ENCODE results near the gene RSPH1. TPM values are rescaled to one million over a fixed set of nuclear protein-coding genes. Genes with fewer than 3 reads are reported as not detected.

Gene RSPH1
- total RNA-seq, 2 experiments from 2014 or later: not detected

- CTCF ChIA-PET: interaction anchor here (1.0 to 1.3 kb wide), 3 partner anchors 13 to 99 kb away, joined by 3 to 4 read pairs (median 3); no protein-coding TSS in a partner anchor
- DNase-seq (no peak), ATAC-seq (no peak)
- intact Hi-C loops (cut with micrococcal nuclease): no loop called here
- Mint-ChIP-seq H3K4me3 (no peak overlapping the region), H3K36me3 (ENCODE audit: low read depth) (no peaks in the 10 kb centered on the region), H3K9me3 (no peaks in the 10 kb centered on the region), H3K27ac (no peak overlapping the region), H3K27me3 (no peaks in the 10 kb centered on the region), H3K4me1 (ENCODE audit: low read depth) (peaks cover 12% of the 10 kb centered on the region)
- POLR2A ChIA-PET: no interaction called here
- TF ChIP-seq, protein P1, sequence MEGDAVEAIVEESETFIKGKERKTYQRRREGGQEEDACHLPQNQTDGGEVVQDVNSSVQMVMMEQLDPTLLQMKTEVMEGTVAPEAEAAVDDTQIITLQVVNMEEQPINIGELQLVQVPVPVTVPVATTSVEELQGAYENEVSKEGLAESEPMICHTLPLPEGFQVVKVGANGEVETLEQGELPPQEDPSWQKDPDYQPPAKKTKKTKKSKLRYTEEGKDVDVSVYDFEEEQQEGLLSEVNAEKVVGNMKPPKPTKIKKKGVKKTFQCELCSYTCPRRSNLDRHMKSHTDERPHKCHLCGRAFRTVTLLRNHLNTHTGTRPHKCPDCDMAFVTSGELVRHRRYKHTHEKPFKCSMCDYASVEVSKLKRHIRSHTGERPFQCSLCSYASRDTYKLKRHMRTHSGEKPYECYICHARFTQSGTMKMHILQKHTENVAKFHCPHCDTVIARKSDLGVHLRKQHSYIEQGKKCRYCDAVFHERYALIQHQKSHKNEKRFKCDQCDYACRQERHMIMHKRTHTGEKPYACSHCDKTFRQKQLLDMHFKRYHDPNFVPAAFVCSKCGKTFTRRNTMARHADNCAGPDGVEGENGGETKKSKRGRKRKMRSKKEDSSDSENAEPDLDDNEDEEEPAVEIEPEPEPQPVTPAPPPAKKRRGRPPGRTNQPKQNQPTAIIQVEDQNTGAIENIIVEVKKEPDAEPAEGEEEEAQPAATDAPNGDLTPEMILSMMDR (IDR thresholded peaks at IDR 0.05): no peak
These were observed 2.6 kb downstream of the RSPH1 start for GRCh38 chr21:42493109-42494060.

GRCh38 chr21:42492201-42492600, 3.8 kb downstream of the RSPH1 start:
- DNase-seq (no peak), ATAC-seq (no peak)
- H3K27me3 Mint-ChIP-seq: peaks cover 3% of the 10 kb centered on the region
- no peak overlapping the region for H3K4me3 Mint-ChIP-seq
- H3K9me3 Mint-ChIP-seq: no peaks in the 10 kb centered on the region
- H3K4me1 Mint-ChIP-seq (ENCODE audit: low read depth): peaks cover 12% of the 10 kb centered on the region
- TF ChIP-seq, protein P1 (IDR thresholded peaks at IDR 0.05): no peak
- POLR2A ChIA-PET: no interaction called here
- no peak overlapping the region for H3K27ac Mint-ChIP-seq
- CTCF ChIA-PET: interaction anchor here (1.0 kb wide), 2 partner anchors 14 to 22 kb away, joined by 3 to 4 read pairs; no protein-coding TSS in a partner anchor
- intact Hi-C loops (cut with micrococcal nuclease): no loop called here
- no peaks in the 10 kb centered on the region for H3K36me3 Mint-ChIP-seq (ENCODE audit: low read depth)

DNA sequence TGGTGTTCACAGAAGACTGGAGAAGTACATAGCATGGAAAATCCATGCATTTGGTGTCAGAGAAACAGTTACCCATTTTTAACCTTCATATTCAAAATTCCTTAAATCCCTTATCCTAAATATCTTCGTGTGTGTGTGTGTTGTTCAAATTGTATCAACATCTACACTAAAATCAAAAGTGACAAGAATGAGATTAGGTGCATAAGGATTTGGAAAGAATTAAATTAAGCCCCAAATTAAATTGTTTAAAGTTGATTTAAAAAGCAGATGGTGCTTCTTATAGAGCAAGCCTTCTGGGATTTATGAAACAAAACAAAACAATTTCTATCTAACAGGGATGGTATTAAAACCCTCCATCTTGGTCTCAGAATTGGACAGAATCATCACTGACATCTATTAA, 4.7 kb downstream of the RSPH1 start:
- ATAC-seq: no peak

GRCh38 chr21:42490720-42491119, 5.3 kb downstream of the RSPH1 start:
- peaks cover 6% of the 10 kb centered on the region for H3K27me3 Mint-ChIP-seq
- H3K4me1 Mint-ChIP-seq (ENCODE audit: low read depth): peaks cover 3% of the 10 kb centered on the region
- intact Hi-C loops (cut with micrococcal nuclease): no loop called here
- no peaks in the 10 kb centered on the region for H3K9me3 Mint-ChIP-seq
- H3K27ac Mint-ChIP-seq: no peak overlapping the region
- TF ChIP-seq, protein P1 (IDR thresholded peaks at IDR 0.05): no peak
- DNase-seq (no peak), ATAC-seq (no peak)
- ChIA-PET POLR2A (interaction anchor here (1.5 kb wide), 1 partner anchor 32 kb away, joined by 3 read pairs; no protein-coding TSS in a partner anchor), CTCF (interaction anchor here (1.1 kb wide), 1 partner anchor 154 kb away, joined by 5 read pairs; no protein-coding TSS in a partner anchor)
- H3K4me3 Mint-ChIP-seq: no peak overlapping the region
- H3K36me3 Mint-ChIP-seq (ENCODE audit: low read depth): no peaks in the 10 kb centered on the region

More for the DNA sequence above, 4.7 kb downstream of the RSPH1 start:
- Mint-ChIP-seq H3K36me3 (ENCODE audit: low read depth) (no peaks in the 10 kb centered on the region), H3K27ac (no peak overlapping the region), H3K27me3 (peaks cover 6% of the 10 kb centered on the region), H3K4me3 (no peak overlapping the region), H3K9me3 (no peaks in the 10 kb centered on the region), H3K4me1 (ENCODE audit: low read depth) (peaks cover 7% of the 10 kb centered on the region)
- ChIA-PET POLR2A (interaction anchor here (1.5 kb wide), 1 partner anchor 32 kb away, joined by 3 read pairs; no protein-coding TSS in a partner anchor), CTCF (no interaction called here)
- no peak for DNase-seq
- TF ChIP-seq, protein P1 (IDR thresholded peaks at IDR 0.05): no peak
- intact Hi-C loops (cut with micrococcal nuclease): no loop called here

DNA sequence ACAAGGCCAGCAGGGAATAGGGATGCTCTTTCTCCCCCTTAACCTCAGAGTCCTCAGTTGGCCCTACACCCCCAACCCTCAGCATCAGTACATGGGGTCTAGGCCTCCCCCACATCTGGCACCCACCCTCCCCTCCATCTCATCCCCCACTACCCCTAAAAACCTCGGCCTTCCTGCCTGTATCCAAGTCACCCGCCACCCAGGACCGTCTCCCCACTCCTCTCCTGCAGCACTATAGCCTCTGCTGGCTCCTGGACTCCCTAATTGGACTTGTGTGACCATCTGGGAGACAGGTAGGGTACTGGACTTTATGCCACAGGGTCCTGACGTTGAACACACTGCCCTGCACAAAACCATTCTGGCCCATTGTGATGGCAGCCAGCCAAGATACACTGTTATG, 6.0 kb downstream of the RSPH1 start:
- intact Hi-C loops (cut with micrococcal nuclease): no loop called here
- ChIA-PET POLR2A (no interaction called here), CTCF (interaction anchor here (1.1 kb wide), 1 partner anchor 153 kb away, joined by 5 read pairs; no protein-coding TSS in a partner anchor)
- H3K27me3 Mint-ChIP-seq: peaks cover 6% of the 10 kb centered on the region
- DNase-seq (no peak), ATAC-seq (no peak)
- no peaks in the 10 kb centered on the region for H3K4me1 Mint-ChIP-seq (ENCODE audit: low read depth)
- TF ChIP-seq, protein P1 (IDR thresholded peaks at IDR 0.05): no peak
- H3K27ac Mint-ChIP-seq: no peak overlapping the region
- no peaks in the 10 kb centered on the region for H3K9me3 Mint-ChIP-seq
- H3K4me3 Mint-ChIP-seq: no peak overlapping the region
- no peaks in the 10 kb centered on the region for H3K36me3 Mint-ChIP-seq (ENCODE audit: low read depth)

Data from activated CD8-positive, alpha-beta T cell treated with anti-CD3 and anti-CD28 coated beads for 36 hours (primary cell).